Breast epithelium (tissue), 4 donors: Measurements from ENCODE around the gene PPTC7. TPM values are rescaled to one million over a fixed set of nuclear protein-coding genes. Genes with fewer than 3 reads are reported as not detected.

Experiments
- DNase-seq, 2 donors: peaks; one replicate each; pipeline ENCODE4 v3.0.0-alpha.2; 2019; ENCODE audit warnings: low spot score in 2 of 2
- H3K27ac ChIP-seq, 2 donors: fragments of 200-600 bp; sonication (generic) in 1 of 2; one replicate each; pipeline ENCODE4 v1.5.1; 2016 to 2019; ENCODE audit warnings: mild to moderate bottlenecking in 1 of 2
- H3K27me3 ChIP-seq, 2 donors: fragments of 200-600 bp; sonication (generic) in 1 of 2; one replicate each; pipeline versions ENCODE4 v1.5.1 to v1.6.0; 2017 to 2019; ENCODE audit warnings: control low read depth in 1 of 2, mild to moderate bottlenecking in 1 of 2
- H3K36me3 ChIP-seq: fragments of 200-600 bp; one replicate; pipeline ENCODE4 v1.5.1; 2019
- H3K4me1 ChIP-seq, 2 donors: fragments of 200-600 bp; sonication (generic); one replicate each; pipeline ENCODE4 v1.5.1; 2016 to 2019; ENCODE audit warnings: control low read depth in 1 of 2
- H3K4me3 ChIP-seq, 3 donors: fragments of 200-600 bp; sonication (generic); 1 replicate in 2 of 3; 2 replicates in 1 of 3; pipeline ENCODE4 v1.5.1; 2016 to 2019; ENCODE audit warnings: mild to moderate bottlenecking in 3 of 3, moderate library complexity in 2 of 3
- H3K9me3 ChIP-seq, 2 donors: fragments of 200-600 bp; sonication (generic) in 1 of 2; one replicate each; pipeline ENCODE4 v1.5.1; 2016 to 2019; ENCODE audit warnings: control low read depth in 1 of 2
- POLR2A ChIP-seq: fragments of 450-650 bp; IDR thresholded peaks from one replicate; pipeline ENCODE4 v1.6.1; 2016; ENCODE audit warnings: antibody characterized with exemption, mild to moderate bottlenecking, moderate library complexity
- POLR2AphosphoS5 ChIP-seq, 3 donors: sonication (generic); formaldehyde crosslinking; IDR thresholded peaks; one replicate each; pipeline ENCODE4 v1.6.1; 2017; ENCODE audit warnings: antibody characterized with exemption in 3 of 3
- intact Hi-C: fragments of 100-400 bp; cut with DNase I; formaldehyde crosslinking; loops from one replicate; pipeline ENCODE4 v1.15.1; 2023; ENCODE audit warnings: low total_unique reads
- total RNA-seq, 3 donors: library from RNA; depleted of rRNA; stranded (reverse); fragments of >200 nt; gene quantifications; one replicate each; pipeline ENCODE4 v1.1.0, GENCODE V29; 2016
- TF ChIP-seq, protein P1 (sequence below), 3 donors: fragments of 450-650 bp; IDR thresholded peaks; one replicate each; pipeline ENCODE4 v1.5.1; 2016 to 2017; ENCODE audit warnings: antibody characterized with exemption in 3 of 3, mild to moderate bottlenecking in 3 of 3, moderate library complexity in 3 of 3

The PPTC7 gene
- total RNA-seq, 3 donors from 2014 or later, result 21.6 to 31.9 (median 26.7) TPM

DNA sequence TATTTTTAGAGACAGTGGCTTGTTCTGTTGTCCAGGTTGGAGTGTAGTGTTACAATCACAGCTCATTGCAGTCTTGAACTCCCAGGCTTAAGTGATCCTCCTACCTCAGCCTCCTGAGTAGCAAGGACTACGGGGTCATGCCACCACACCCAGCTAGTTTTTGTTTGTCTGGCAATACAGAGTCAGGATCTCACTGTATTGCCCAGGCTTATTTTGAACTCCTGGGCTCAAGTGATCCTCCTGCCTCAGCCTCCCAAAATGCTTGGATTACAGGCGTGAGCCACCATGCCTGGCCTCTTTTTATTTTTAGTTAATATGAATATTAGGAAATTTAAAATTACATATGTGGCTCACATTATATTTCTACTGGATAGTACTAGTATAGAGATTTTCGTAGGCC is 28.9 kb downstream of the PPTC7 start:
- peaks cover 0 to 13% of the 10 kb centered on the region in 2 donors for H3K4me1 ChIP-seq
- no peaks in the 10 kb centered on the region for H3K27me3 ChIP-seq
- no peaks in the 10 kb centered on the region for H3K36me3 ChIP-seq
- intact Hi-C loops, result no loop called here
- no peak overlapping the region for H3K27ac ChIP-seq
- no peak overlapping the region for H3K4me3 ChIP-seq
- H3K9me3 ChIP-seq, result no peaks in the 10 kb centered on the region
- no peak for DNase-seq
- TF ChIP-seq POLR2AphosphoS5 (IDR thresholded peaks at IDR 0.05) (no peak), POLR2A (no peak)
- TF ChIP-seq, protein P1, sequence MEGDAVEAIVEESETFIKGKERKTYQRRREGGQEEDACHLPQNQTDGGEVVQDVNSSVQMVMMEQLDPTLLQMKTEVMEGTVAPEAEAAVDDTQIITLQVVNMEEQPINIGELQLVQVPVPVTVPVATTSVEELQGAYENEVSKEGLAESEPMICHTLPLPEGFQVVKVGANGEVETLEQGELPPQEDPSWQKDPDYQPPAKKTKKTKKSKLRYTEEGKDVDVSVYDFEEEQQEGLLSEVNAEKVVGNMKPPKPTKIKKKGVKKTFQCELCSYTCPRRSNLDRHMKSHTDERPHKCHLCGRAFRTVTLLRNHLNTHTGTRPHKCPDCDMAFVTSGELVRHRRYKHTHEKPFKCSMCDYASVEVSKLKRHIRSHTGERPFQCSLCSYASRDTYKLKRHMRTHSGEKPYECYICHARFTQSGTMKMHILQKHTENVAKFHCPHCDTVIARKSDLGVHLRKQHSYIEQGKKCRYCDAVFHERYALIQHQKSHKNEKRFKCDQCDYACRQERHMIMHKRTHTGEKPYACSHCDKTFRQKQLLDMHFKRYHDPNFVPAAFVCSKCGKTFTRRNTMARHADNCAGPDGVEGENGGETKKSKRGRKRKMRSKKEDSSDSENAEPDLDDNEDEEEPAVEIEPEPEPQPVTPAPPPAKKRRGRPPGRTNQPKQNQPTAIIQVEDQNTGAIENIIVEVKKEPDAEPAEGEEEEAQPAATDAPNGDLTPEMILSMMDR (IDR thresholded peaks at IDR 0.05), result no peak

DNA sequence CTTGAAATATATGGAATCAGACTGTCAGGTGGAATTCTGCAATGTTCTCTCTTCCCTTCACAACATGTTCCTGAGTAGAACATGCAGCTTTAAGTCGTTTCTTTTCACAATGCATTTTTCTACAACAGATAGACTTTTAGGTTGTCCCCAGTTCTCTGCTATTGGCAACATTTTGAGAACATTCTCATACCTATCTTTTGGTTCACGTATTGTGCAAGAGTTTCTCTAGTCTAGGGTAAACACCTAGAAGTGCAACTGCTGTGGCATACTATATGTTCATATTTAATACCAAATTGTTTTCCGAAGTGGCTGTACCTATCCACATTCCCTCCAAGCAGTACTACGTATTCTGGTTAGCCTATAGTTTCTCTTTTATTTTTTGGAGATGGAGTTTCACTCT is 32.1 kb downstream of the PPTC7 start:
- TF ChIP-seq, protein P1 (IDR thresholded peaks at IDR 0.05), result no peak
- no peak for TF ChIP-seq POLR2A
- TF ChIP-seq POLR2AphosphoS5 (IDR thresholded peaks at IDR 0.05), result no peak
- no peak for DNase-seq
- Histone ChIP-seq H3K9me3 (no peaks in the 10 kb centered on the region), H3K27me3 (no peaks in the 10 kb centered on the region), H3K36me3 (no peaks in the 10 kb centered on the region), H3K27ac (no peak overlapping the region), H3K4me3 (no peak overlapping the region), H3K4me1 (peaks cover 0 to 10% of the 10 kb centered on the region in 2 donors)
- intact Hi-C loops, result no loop called here

DNA sequence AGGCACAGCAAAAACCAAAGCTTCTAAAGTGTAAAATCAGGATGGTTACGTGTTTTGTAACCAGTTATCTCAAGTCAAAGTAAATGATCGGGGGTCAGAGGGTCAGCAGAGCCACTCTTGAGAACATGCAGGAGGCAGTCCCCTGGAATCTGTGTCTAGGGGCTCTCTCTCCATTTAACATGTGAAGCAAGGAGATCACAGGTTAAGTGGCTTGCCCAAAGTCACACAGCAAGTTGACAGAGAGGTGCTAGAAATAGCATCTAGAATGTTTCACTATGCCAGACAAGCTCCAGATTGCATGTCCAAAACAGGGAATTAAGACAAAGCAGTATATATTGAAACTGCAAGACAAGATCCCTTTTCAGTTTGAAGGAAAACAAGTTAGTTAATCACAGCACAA is 33.4 kb downstream of the PPTC7 start:
- TF ChIP-seq POLR2A, result no peak
- no peak for TF ChIP-seq POLR2AphosphoS5 (IDR thresholded peaks at IDR 0.05)
- TF ChIP-seq, protein P1 (IDR thresholded peaks at IDR 0.05), result no peak
- Histone ChIP-seq H3K4me1 (no peaks in the 10 kb centered on the region), H3K9me3 (no peaks in the 10 kb centered on the region), H3K4me3 (no peak overlapping the region), H3K27ac (no peak overlapping the region), H3K36me3 (no peaks in the 10 kb centered on the region), H3K27me3 (no peaks in the 10 kb centered on the region)
- intact Hi-C loops, result no loop called here
- DNase-seq, result no peak

DNA sequence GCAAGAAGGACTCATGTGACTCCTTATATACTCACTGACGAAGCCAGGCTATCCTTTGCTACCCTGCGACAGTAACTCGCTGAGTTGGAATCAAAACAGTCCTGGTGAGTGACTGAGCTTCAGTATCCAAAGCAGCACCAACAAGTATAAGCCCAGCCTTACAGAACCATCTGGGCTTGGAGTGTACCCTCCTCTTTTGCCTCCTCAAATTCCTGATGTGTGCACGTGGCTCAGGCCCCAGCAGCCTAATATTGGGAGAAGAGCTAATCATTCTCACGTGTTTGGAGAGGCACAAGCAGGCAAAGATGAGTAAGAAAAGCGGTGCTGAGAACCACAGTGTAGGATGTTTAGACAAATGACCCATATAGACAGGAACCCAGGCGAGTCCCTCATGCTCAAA is 34.4 kb downstream of the PPTC7 start:
- DNase-seq, result no peak
- TF ChIP-seq, protein P1 (IDR thresholded peaks at IDR 0.05), result no peak
- TF ChIP-seq POLR2A (no peak), POLR2AphosphoS5 (IDR thresholded peaks at IDR 0.05) (no peak)
- Histone ChIP-seq H3K27me3 (no peaks in the 10 kb centered on the region), H3K27ac (no peak overlapping the region), H3K4me3 (no peak overlapping the region), H3K4me1 (peaks cover 0 to 7% of the 10 kb centered on the region in 2 donors), H3K36me3 (no peaks in the 10 kb centered on the region), H3K9me3 (no peaks in the 10 kb centered on the region)
- intact Hi-C loops, result no loop called here

DNA sequence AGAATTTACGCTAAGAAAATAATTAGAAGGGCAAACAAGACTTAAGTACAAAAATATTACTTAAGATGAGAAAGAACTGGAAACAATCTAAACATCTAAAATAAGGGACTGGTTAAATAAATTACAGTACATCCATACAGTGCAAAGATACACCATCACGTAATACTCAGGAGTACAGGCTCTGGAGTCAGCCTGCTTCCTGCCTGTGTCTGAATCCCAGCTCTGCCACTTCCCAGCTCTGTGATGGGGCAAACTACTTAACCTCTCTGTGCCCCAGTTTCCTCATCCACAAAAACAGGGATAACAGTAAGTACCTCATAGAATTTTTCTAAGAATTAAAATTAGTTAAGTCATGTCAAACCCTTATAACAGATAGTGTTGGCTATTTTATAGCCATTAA is 36.0 kb downstream of the PPTC7 start:
- no peaks in the 10 kb centered on the region for H3K36me3 ChIP-seq
- no peak for TF ChIP-seq POLR2AphosphoS5 (IDR thresholded peaks at IDR 0.05)
- TF ChIP-seq POLR2A, result no peak
- TF ChIP-seq, protein P1 (IDR thresholded peaks at IDR 0.05), result no peak
- intact Hi-C loops, result no loop called here
- H3K27ac ChIP-seq, result no peak overlapping the region
- H3K9me3 ChIP-seq, result no peaks in the 10 kb centered on the region
- DNase-seq, result no peak
- no peak overlapping the region for H3K4me3 ChIP-seq
- peaks cover 0 to 14% of the 10 kb centered on the region in 2 donors for H3K4me1 ChIP-seq
- H3K27me3 ChIP-seq, result no peaks in the 10 kb centered on the region
